ENCODE measurements around the gene ZBTB7C.

ZBTB7C gene

DNA sequence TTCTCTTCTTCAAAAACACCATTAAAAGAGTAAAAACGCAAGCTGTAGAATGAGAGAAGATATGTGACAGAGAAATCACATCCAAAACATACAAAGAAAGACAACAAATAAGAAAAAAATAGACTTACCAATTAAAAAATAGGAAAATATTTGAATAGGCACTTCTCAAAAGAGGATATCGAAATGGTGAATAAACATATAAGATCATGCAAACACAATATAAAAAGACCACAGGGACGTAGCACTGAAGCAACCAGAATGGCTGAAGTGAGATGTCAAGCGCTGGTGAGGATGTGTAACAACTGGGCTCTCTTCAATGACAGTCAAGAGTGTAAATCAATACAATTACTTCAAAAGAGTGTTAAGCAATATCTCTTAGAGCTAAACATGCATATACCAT lies 202.3 kb downstream of the ZBTB7C start:
- no peak for DNase-seq

- DNase-seq, result no peak
These were observed 205.1 kb downstream of the ZBTB7C start for GRCh38 chr18:48203961-48204666.

- DNase-seq, result no peak
These were observed 205.8 kb downstream of the ZBTB7C start for GRCh38 chr18:48203288-48203945.

DNA sequence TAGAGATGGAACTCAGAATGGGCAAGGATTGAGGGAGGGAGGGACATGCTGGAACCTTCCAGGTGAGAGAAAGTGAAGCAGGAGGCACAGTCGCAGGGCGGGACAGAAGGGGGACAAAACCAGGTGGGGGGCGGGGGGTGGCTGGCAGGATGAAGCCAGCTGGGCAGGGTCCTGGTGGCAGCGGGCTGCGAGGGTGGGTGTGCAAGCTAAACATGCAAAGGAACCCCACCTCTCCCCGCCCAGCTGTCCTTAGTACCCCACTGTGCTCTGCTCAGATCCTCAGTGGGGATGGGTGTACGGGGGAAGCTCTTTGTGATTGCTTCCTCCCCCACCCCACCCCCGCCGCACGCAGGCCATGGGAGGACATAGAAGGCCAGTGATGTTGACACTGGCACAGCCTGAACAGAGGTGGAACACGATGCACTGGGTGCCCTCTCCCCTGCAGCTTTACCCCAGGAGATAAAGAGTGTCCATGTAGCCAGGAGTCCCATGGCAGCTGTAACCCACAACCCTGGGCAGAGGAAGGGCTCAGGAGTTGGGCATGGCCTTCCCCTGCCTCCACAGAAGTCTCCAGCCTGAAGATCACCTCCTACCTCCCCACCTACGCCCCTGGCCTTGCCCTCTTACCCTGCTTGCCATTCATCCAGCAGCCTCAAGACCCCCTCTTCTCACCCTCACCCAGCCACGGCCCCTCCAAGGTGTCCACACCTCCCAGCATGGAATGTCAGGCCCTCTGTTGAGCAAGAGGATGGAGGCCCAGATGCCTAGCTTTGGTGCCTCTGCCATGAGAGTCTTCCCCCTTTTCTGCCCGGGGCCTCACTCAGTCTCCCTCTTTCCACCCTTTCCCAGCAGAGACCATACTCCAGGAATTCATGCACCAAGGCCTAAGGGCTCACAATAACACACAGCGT lies 206.6 kb downstream of the ZBTB7C start:
- no peak for DNase-seq

DNA sequence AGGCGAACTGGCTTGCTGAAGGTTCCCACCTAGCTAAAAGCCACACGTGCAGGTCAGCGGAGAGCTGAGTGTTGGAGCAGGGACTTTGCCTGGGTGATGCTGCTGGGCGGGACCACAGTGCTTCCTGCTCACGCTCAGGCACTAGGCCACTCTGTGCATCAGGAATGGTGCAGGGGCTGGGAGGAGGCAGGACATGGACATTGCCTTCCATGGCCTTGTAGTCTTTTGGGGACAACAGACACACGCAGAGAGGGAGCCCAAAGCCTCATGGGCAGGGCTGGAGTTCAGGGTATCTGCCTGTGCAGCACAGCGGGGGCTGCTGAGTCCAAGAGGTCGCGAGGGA lies 207.2 kb downstream of the ZBTB7C start:
- no peak for DNase-seq

DNA sequence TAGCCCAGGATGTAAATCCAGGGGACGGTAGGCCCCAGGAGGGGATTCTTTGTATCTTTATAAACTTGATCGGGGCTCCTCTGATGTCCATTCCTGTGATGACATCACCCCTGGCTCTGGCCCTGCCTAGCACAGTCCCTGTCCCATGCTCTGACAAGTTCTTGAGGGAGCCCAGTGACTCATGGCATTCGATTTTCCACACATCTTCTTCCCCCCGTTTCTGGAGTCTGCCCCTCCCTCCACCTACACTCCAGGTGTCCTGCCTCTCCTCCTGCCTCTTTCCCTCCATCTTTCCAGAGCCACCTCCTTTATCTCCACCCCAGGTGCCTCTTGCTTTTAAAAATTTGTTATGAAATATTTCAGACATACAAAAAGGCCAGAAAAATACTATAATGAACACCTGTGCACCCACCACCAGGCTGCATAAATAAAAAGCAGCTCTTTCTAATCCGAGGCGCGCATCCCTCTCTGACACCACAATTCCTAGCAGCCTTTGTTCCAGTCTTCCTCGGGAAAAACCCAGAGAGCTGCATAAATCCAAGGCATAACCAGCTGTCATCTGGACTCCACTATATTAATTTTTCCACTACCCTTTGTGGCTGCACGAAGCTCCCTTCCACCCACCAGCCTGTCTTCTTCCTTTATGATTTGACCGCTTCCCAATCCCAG lies 207.7 kb downstream of the ZBTB7C start:
- DNase-seq, result no peak

- DNase-seq, result no peak
These were observed 208.4 kb downstream of the ZBTB7C start for GRCh38 chr18:48200631-48201336.

DNA sequence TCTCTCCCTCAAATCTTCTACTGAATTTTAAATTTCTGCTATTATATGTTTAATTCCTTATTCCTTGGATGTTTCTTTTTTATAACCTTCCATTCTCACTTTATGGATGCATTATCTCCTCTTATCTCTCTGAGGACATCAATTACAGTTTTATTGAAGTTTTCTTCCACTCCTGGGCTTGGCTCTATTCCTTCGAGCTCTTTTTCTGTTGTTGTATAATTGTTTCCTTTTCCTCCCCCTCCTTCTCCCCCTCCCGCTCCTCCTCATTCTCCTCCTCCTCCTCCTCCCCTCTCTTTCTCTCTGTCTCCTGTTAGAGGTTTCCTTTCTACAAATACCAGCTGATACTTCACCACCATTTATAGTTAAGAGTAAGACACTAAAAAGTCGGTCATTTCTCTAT lies 209.8 kb downstream of the ZBTB7C start:
- no peak for DNase-seq

GRCh38 chr18:48197819-48198218 lies 211.4 kb downstream of the ZBTB7C start:
- DNase-seq, result no peak

GRCh38 chr18:48195787-48196186 lies 213.4 kb downstream of the ZBTB7C start:
- DNase-seq, result no peak

DNA sequence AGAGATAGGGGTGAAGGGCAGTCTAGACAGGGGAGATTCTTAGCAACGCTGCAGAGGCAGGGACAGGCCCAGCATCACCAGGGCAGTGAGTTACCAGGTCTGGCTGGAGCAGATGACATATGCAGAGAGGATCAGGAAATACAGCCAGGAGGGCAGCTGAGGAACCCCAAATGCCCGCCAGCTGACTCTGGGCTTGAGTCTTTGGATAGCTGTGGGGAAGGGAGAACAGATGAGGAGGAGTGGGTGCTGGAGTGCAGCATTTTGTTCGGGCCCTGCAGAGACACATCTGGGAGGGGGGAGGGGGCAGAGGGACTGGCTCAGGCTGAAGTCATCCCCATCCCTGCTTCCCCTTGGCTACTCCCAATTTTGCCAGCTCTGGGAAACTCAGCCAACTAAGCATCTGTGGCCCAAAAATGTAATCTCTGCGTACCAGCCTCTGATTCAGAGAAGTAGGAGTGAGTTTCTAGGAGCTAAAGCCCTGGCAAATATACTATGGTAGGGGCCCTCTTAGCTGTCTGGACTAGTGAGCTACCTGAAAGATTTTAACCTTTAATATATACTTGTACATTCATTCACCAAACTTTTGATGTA lies 214.5 kb downstream of the ZBTB7C start:
- no peak for DNase-seq

GRCh38 chr18:48193521-48194492 lies 215.4 kb downstream of the ZBTB7C start:
- no peak for DNase-seq

- DNase-seq, result no peak
These were observed 216.6 kb downstream of the ZBTB7C start for GRCh38 chr18:48192542-48192941.

- no peak for DNase-seq
These were observed 217.7 kb downstream of the ZBTB7C start for GRCh38 chr18:48191494-48191893.

- DNase-seq, result no peak
These were observed 218.2 kb downstream of the ZBTB7C start for GRCh38 chr18:48190994-48191393.

DNA sequence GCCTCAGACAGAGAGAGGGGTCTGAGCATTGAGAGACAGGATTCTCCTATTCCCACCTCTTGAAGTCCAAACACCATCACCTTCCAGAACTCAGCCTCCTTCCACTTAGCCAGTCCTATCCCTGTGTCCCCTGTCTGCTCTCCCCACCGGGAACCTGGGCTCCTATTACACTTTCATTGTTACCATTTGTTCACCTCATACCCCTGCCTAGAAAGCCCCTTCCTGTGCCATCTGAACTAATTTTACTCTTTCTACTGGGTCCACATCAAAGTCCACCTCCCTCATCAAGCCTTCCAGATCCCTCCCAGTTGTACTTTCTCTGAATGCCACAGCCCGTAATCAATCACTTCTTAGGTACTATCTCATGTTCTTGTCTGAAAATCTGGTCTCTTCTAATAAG lies 220.6 kb downstream of the ZBTB7C start:
- no peak for DNase-seq

DNA sequence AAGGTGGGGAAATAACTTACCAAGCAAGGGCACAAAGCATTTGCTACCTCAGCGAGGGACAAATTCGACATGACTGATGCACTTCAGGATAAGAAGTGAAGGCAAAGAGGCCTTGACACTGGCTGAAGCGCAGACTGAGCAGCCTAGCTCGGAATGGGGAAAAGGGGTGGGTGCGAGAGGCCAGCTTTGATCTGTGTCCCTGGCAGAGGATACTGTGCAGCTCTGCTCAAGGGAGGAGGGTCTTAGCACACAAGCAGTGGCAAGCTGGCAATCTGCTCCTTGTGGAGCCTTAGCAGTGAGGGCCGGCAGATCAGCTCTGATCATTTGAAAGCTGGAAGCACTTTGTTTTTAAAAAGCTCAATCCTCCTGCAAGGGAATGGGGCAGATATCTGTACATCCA lies 222.3 kb downstream of the ZBTB7C start:
- DNase-seq, result no peak

DNA sequence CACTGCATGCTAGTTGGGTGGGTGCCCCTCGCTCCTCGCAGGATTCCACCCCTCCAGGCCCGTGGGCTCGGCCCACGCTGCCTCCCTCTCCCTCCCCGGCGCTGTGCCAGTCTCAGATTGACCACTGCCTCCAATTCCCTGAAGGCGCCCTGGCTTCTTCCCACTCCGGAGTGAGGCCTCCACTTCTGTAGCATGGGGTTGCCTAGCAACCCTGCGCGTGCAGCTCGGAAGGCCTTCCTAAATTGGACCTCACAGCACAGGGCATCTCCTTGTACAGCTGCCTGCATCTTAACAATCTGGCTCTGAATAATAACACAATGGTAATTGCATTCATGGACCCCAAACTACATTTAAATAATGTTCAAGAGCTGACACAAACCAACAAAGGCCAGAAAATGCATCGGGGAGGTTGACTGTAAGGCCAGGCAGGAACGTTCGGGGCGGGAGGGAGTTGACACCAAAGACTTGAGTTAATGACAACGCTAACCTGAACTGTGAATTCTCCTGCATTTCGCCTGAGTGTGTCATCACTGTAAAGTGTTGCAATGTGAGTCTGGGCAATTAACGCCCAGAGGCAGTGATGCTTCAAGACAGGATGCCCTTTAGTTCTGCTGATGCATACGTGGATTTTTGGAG lies 222.9 kb downstream of the ZBTB7C start:
- no peak for DNase-seq

DNA sequence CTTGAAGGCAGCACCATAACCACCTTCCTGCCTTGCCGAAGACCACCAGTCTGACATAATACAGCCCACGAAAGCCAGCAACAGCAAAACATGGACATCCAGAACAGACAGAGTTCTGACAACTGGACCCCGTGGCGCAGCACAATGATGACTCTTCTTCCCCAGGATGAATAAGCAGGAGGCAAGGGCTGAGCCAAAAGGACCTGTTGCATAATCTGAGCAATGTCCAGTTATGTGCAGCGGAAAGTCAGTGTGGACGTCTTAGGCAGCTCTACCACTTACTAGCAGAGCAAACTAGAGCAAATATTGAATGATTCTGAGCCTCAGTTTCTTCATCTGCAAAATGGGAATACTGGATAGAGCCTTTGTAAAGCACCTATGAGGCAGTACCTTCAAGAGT lies 225.1 kb downstream of the ZBTB7C start:
- no peak for DNase-seq

GRCh38 chr18:48183613-48184012 lies 225.6 kb downstream of the ZBTB7C start:
- DNase-seq, result no peak

Measured in CD4-positive, alpha-beta T cell treated with Interleukin-6 for 4 hours (primary cell).